ENCODE measurements around the gene CNOT4. TPM values are rescaled to one million over a fixed set of nuclear protein-coding genes. Genes with fewer than 3 reads are reported as not detected.
"Not testable (repeated sequence)": the region's sequence is repeated elsewhere in the genome, so short reads cannot be mapped to it uniquely, and the experiment has no call there.

The CNOT4 gene
- total and polyA plus RNA-seq, 2 donors, result 11.7 to 36.1 TPM

GRCh38 chr7:135370656-135371055 lies 139.2 kb downstream of the CNOT4 start:
- no peak for DNase-seq (ENCODE audit: extremely low spot score)
- WGBS, result 60% methylated on average over 1 of the region's 1 CpG
- Histone ChIP-seq H3K4me1 (ENCODE audit: insufficient read depth) (no peaks in the 10 kb centered on the region), H3K36me3 (ENCODE audit: insufficient read depth) (peaks cover 1% of the 10 kb centered on the region), H3K4me3 (ENCODE audit: low read depth, low read length) (no peak overlapping the region), H3K27ac (ENCODE audit: low read depth) (no peak overlapping the region)

- H3K4me1 ChIP-seq (ENCODE audit: insufficient read depth), result no peaks in the 10 kb centered on the region
- no peak overlapping the region for H3K4me3 ChIP-seq (ENCODE audit: low read depth, low read length)
- no peak overlapping the region for H3K27ac ChIP-seq (ENCODE audit: low read depth)
- DNase-seq (ENCODE audit: extremely low spot score), result no peak
- H3K36me3 ChIP-seq (ENCODE audit: insufficient read depth), result peaks cover 1% of the 10 kb centered on the region
Measured at GRCh38 chr7:135369405-135369804, 140.5 kb downstream of the CNOT4 start.

GRCh38 chr7:135368416-135369186 lies 141.3 kb downstream of the CNOT4 start:
- no peak for DNase-seq (ENCODE audit: extremely low spot score)
- H3K4me3 ChIP-seq (ENCODE audit: low read depth, low read length), result no peak overlapping the region
- H3K4me1 ChIP-seq (ENCODE audit: insufficient read depth), result no peaks in the 10 kb centered on the region
- peaks cover 1% of the 10 kb centered on the region for H3K36me3 ChIP-seq (ENCODE audit: insufficient read depth)
- 92% methylated on average over 5 of the region's 5 CpGs for WGBS
- H3K27ac ChIP-seq (ENCODE audit: low read depth), result no peak overlapping the region

GRCh38 chr7:135366843-135367508 lies 142.9 kb downstream of the CNOT4 start:
- 91% methylated on average over 7 of the region's 7 CpGs for WGBS
- Histone ChIP-seq H3K4me1 (ENCODE audit: insufficient read depth) (no peaks in the 10 kb centered on the region), H3K36me3 (ENCODE audit: insufficient read depth) (peaks cover 3% of the 10 kb centered on the region), H3K4me3 (ENCODE audit: low read depth, low read length) (no peak overlapping the region), H3K27ac (ENCODE audit: low read depth) (no peak overlapping the region)
- DNase-seq (ENCODE audit: extremely low spot score), result no peak

GRCh38 chr7:135365721-135366120 lies 144.2 kb downstream of the CNOT4 start:
- 71% methylated on average over 3 of the region's 3 CpGs for WGBS
- no peak for DNase-seq (ENCODE audit: extremely low spot score)
- no peak overlapping the region for H3K27ac ChIP-seq (ENCODE audit: low read depth)

GRCh38 chr7:135364206-135364605 lies 145.7 kb downstream of the CNOT4 start:
- Histone ChIP-seq H3K4me3 (ENCODE audit: low read depth, low read length) (no peak overlapping the region), H3K36me3 (ENCODE audit: insufficient read depth) (peaks cover 3% of the 10 kb centered on the region), H3K4me1 (ENCODE audit: insufficient read depth) (no peaks in the 10 kb centered on the region), H3K27ac (ENCODE audit: low read depth) (no peak overlapping the region)
- 81% methylated on average over 2 of the region's 2 CpGs for WGBS
- DNase-seq (ENCODE audit: extremely low spot score), result no peak

More at GRCh38 chr7:135365721-135366120, 144.2 kb downstream of the CNOT4 start:
- no peaks in the 10 kb centered on the region for H3K4me1 ChIP-seq (ENCODE audit: insufficient read depth)
- peaks cover 3% of the 10 kb centered on the region for H3K36me3 ChIP-seq (ENCODE audit: insufficient read depth)
- H3K4me3 ChIP-seq (ENCODE audit: low read depth, low read length), result no peak overlapping the region

- no peak for DNase-seq (ENCODE audit: extremely low spot score)
- 82% methylated on average over 7 of the region's 7 CpGs for WGBS
- Histone ChIP-seq H3K36me3 (ENCODE audit: insufficient read depth) (peaks cover 3% of the 10 kb centered on the region), H3K4me3 (ENCODE audit: low read depth, low read length) (no peak overlapping the region), H3K27ac (ENCODE audit: low read depth) (no peak overlapping the region), H3K4me1 (ENCODE audit: insufficient read depth) (no peaks in the 10 kb centered on the region)
Measured at GRCh38 chr7:135362871-135363270, 147.0 kb downstream of the CNOT4 start.

- Histone ChIP-seq H3K4me1 (ENCODE audit: insufficient read depth) (no peaks in the 10 kb centered on the region), H3K4me3 (ENCODE audit: low read depth, low read length) (no peak overlapping the region), H3K36me3 (ENCODE audit: insufficient read depth) (peaks cover 3% of the 10 kb centered on the region), H3K27ac (ENCODE audit: low read depth) (no peak overlapping the region)
- no peak for DNase-seq (ENCODE audit: extremely low spot score)
- 58% methylated on average over 5 of the region's 5 CpGs for WGBS
Measured at GRCh38 chr7:135361788-135362187, 148.1 kb downstream of the CNOT4 start.

GRCh38 chr7:135359615-135360014 lies 150.3 kb downstream of the CNOT4 start:
- peaks cover 3% of the 10 kb centered on the region for H3K36me3 ChIP-seq (ENCODE audit: insufficient read depth)
- H3K4me1 ChIP-seq (ENCODE audit: insufficient read depth), result no peaks in the 10 kb centered on the region
- no peak for DNase-seq (ENCODE audit: extremely low spot score)
- no peak overlapping the region for H3K27ac ChIP-seq (ENCODE audit: low read depth)
- H3K4me3 ChIP-seq (ENCODE audit: low read depth, low read length), result no peak overlapping the region
- 15% methylated on average over 5 of the region's 5 CpGs for WGBS

- no peak overlapping the region for H3K4me3 ChIP-seq (ENCODE audit: low read depth, low read length)
- H3K27ac ChIP-seq (ENCODE audit: low read depth), result no peak overlapping the region
- DNase-seq (ENCODE audit: extremely low spot score), result no peak
- H3K36me3 ChIP-seq (ENCODE audit: insufficient read depth), result no peaks in the 10 kb centered on the region
- 69% methylated on average over 4 of the region's 4 CpGs for WGBS
- no peaks in the 10 kb centered on the region for H3K4me1 ChIP-seq (ENCODE audit: insufficient read depth)
Measured at GRCh38 chr7:135355377-135356048, 154.4 kb downstream of the CNOT4 start.

GRCh38 chr7:135353832-135354231 lies 156.1 kb downstream of the CNOT4 start:
- Histone ChIP-seq H3K4me1 (ENCODE audit: insufficient read depth) (no peaks in the 10 kb centered on the region), H3K27ac (ENCODE audit: low read depth) (no peak overlapping the region), H3K36me3 (ENCODE audit: insufficient read depth) (no peaks in the 10 kb centered on the region), H3K4me3 (ENCODE audit: low read depth, low read length) (no peak overlapping the region)
- DNase-seq (ENCODE audit: extremely low spot score), result no peak
- WGBS, result 86% methylated on average over 3 of the region's 3 CpGs

GRCh38 chr7:135352285-135352684 lies 157.6 kb downstream of the CNOT4 start:
- H3K4me3 ChIP-seq (ENCODE audit: low read depth, low read length), result no peak overlapping the region
- no peak overlapping the region for H3K27ac ChIP-seq (ENCODE audit: low read depth)
- 89% methylated on average over 5 of the region's 5 CpGs for WGBS
- no peaks in the 10 kb centered on the region for H3K36me3 ChIP-seq (ENCODE audit: insufficient read depth)
- DNase-seq (ENCODE audit: extremely low spot score), result no peak
- no peaks in the 10 kb centered on the region for H3K4me1 ChIP-seq (ENCODE audit: insufficient read depth)

- WGBS, result 95% methylated on average over 9 of the region's 9 CpGs
- not testable (repeated sequence) for H3K4me1 ChIP-seq (ENCODE audit: insufficient read depth); H3K4me3 ChIP-seq (ENCODE audit: low read depth, low read length); DNase-seq (ENCODE audit: extremely low spot score); H3K27ac ChIP-seq (ENCODE audit: low read depth); H3K36me3 ChIP-seq (ENCODE audit: insufficient read depth)
Measured at GRCh38 chr7:135351070-135351469, 158.8 kb downstream of the CNOT4 start.

- no peaks in the 10 kb centered on the region for H3K4me1 ChIP-seq (ENCODE audit: insufficient read depth)
- DNase-seq (ENCODE audit: extremely low spot score), result no peak
Measured at GRCh38 chr7:135349746-135350145, 160.2 kb downstream of the CNOT4 start.

More at GRCh38 chr7:135349746-135350145, 160.2 kb downstream of the CNOT4 start:
- Histone ChIP-seq H3K27ac (ENCODE audit: low read depth) (no peak overlapping the region), H3K4me3 (ENCODE audit: low read depth, low read length) (no peak overlapping the region), H3K36me3 (ENCODE audit: insufficient read depth) (no peaks in the 10 kb centered on the region)
- WGBS, result 91% methylated on average over 1 of the region's 1 CpG

All from urinary bladder (tissue), 4 donors.